Kidney (tissue), 14 donors: ENCODE measurements around the gene LRRC55. TPM values are rescaled to one million over a fixed set of nuclear protein-coding genes. Genes with fewer than 3 reads are reported as not detected.
A peak's percentile ranks its signal among the peaks of the same experiment; 100 is the strongest.

ENCODE experiments used
- DNase-seq, 5 donors: peaks; one replicate each; pipeline ENCODE4 v3.0.0-alpha.2; 2013 to 2020
- FAIRE-seq: peaks from 2 replicates; lab custom pipeline; 2012; peaks lifted over from hg19 to GRCh38; lab: Jason Lieb, UNC
- H3K27ac ChIP-seq, 2 donors: one replicate each; pipeline ENCODE4 v1.7.0; 2013; ENCODE audit warnings: low read depth in 2 of 2, low read length in 2 of 2, inconsistent platforms in 1 of 2
- H3K27me3 ChIP-seq: one replicate; pipeline ENCODE4 v1.7.1; 2013; ENCODE audit warnings: low read length, inconsistent platforms; ENCODE audit not compliant: control insufficient read depth, insufficient read depth
- H3K36me3 ChIP-seq, 3 donors: one replicate each; pipeline versions ENCODE4 v1.7.0 to v1.7.1; 2013; ENCODE audit warnings: low read length in 3 of 3, control low read depth in 1 of 3, inconsistent platforms in 1 of 3; ENCODE audit not compliant: insufficient read depth in 3 of 3, control insufficient read depth in 2 of 3
- H3K4me1 ChIP-seq, 3 donors: one replicate each; pipeline versions ENCODE4 v1.7.0 to v1.7.1; 2013; ENCODE audit warnings: low read length in 3 of 3, inconsistent platforms in 1 of 3, low read depth in 1 of 3; ENCODE audit not compliant: control insufficient read depth in 2 of 3, insufficient read depth in 2 of 3
- H3K4me3 ChIP-seq, 3 donors: one replicate each; pipeline versions ENCODE4 v1.7.0 to v1.8.1; 2013; ENCODE audit warnings: low read length in 3 of 3, control low read depth in 1 of 3, inconsistent platforms in 1 of 3
- H3K9ac ChIP-seq, 3 donors: one replicate each; pipeline versions ENCODE4 v1.7.0 to v1.7.1; 2013; ENCODE audit warnings: low read length in 3 of 3, control low read depth in 1 of 3, inconsistent platforms in 1 of 3
- H3K9me3 ChIP-seq, 3 donors: one replicate each; pipeline versions ENCODE4 v1.7.0 to v1.7.1; 2013; ENCODE audit warnings: low read length in 3 of 3, control low read depth in 1 of 3, inconsistent platforms in 1 of 3; ENCODE audit not compliant: control insufficient read depth in 2 of 3, insufficient read depth in 1 of 3
- intact Hi-C: fragments of 100-400 bp; cut with DNase I; formaldehyde crosslinking; loops from one replicate; pipeline ENCODE4 v1.11.1; 2022
- polyA plus RNA-seq: library from polyadenylated mRNA; stranded (reverse); fragments of 350-450 nt; fragmentation: Illumina TruSeq; extraction: RNeasy Lipid Tissue Mini Kit (QIAGEN cat#74804); gene quantifications from one replicate; pipeline ENCODE4 v1.2.3, GENCODE V29; 2014; ENCODE audit warnings: low read depth, low replicate concordance; ENCODE audit not compliant: insufficient read depth
- total RNA-seq: library from RNA; stranded (reverse); fragmentation: NEBNext Ultra II Directional; extraction: Animal tissue kit (Norgen Biotek cat#: 25700); gene quantifications from one replicate; pipeline ENCODE4 v1.2.1, GENCODE V29; 2021
- TF ChIP-seq, protein P1 (sequence below): IDR thresholded peaks from 3 replicates; pipeline ENCODE4 v1.5.1; 2012; ENCODE audit warnings: mild to moderate bottlenecking, moderate library complexity, borderline replicate concordance; ENCODE audit not compliant: insufficient read depth; ENCODE audit errors: extremely low read depth
- donor health status: control.
- donor health status: control.
- donor health status: control.
- donor health status: control.
- donor health status: control.
- donor health status: DM: yes; HTN: yes; CAD: no.
- donor health status: Normal renal cell carcinoma (clear cell type).

Gene LRRC55
- total and polyA plus RNA-seq, 2 donors from 2014 or later: 0.09 TPM; not detected in 1

DNA sequence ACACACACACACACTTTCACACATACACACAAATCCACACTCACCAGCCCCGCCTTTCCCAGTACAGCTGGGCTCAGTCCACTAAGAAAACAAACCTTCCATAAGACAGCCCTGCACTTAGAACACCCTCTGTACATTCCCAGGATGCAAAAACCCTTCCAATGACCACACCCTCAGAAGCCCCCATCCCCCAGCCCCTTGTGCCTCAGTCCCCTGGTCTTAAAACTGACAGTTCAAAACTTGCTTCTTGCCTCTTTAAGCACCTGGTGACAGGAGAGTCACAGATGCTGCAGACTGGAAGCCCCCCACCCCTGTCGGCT lies 32.3 kb downstream of the LRRC55 start:
- TF ChIP-seq, protein P1, sequence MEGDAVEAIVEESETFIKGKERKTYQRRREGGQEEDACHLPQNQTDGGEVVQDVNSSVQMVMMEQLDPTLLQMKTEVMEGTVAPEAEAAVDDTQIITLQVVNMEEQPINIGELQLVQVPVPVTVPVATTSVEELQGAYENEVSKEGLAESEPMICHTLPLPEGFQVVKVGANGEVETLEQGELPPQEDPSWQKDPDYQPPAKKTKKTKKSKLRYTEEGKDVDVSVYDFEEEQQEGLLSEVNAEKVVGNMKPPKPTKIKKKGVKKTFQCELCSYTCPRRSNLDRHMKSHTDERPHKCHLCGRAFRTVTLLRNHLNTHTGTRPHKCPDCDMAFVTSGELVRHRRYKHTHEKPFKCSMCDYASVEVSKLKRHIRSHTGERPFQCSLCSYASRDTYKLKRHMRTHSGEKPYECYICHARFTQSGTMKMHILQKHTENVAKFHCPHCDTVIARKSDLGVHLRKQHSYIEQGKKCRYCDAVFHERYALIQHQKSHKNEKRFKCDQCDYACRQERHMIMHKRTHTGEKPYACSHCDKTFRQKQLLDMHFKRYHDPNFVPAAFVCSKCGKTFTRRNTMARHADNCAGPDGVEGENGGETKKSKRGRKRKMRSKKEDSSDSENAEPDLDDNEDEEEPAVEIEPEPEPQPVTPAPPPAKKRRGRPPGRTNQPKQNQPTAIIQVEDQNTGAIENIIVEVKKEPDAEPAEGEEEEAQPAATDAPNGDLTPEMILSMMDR: no peak
- no peaks in the 10 kb centered on the region for H3K9me3 ChIP-seq
- peak in 4 of 5 donors; percentile 37 to 59 (median 56) for DNase-seq
- intact Hi-C loops: no loop called here
- no peaks in the 10 kb centered on the region for H3K27me3 ChIP-seq
- no peak overlapping the region for H3K9ac ChIP-seq
- peak overlapping the region in 1 of 3 donors; percentile 16 for H3K4me3 ChIP-seq
- FAIRE-seq: no peak
- H3K36me3 ChIP-seq: no peaks in the 10 kb centered on the region
- H3K27ac ChIP-seq: no peak overlapping the region
- peaks cover 0 to 7% (median 4%) of the 10 kb centered on the region in 3 donors for H3K4me1 ChIP-seq

DNA sequence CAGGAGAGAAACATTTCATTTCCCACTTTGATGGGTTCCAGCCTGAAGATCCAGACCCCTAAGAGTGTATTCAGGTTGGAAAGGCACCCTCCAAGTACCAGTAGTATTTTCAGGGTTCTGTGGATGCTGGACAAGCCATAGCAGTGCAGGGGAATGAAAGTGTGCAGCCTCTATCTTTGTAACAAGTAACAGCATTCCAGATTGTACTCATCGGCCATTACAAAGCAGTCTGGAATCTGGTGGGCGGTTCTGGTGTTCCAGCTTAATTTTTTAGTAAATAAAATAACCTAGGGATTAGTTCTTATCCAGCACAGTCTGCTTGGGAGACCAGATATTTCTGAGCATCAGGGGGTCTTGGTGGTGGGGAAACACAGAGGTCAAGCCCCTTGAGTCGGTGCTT lies 32.7 kb downstream of the LRRC55 start:
- H3K36me3 ChIP-seq: no peaks in the 10 kb centered on the region
- peak in 1 of 5 donors; percentile 69 for DNase-seq
- H3K27ac ChIP-seq: no peak overlapping the region
- peaks cover 0 to 7% (median 4%) of the 10 kb centered on the region in 3 donors for H3K4me1 ChIP-seq
- no peaks in the 10 kb centered on the region for H3K9me3 ChIP-seq
- H3K9ac ChIP-seq: no peak overlapping the region
- intact Hi-C loops: no loop called here
- FAIRE-seq: no peak
- no peak overlapping the region for H3K4me3 ChIP-seq
- no peaks in the 10 kb centered on the region for H3K27me3 ChIP-seq
- TF ChIP-seq, protein P1: no peak

DNA sequence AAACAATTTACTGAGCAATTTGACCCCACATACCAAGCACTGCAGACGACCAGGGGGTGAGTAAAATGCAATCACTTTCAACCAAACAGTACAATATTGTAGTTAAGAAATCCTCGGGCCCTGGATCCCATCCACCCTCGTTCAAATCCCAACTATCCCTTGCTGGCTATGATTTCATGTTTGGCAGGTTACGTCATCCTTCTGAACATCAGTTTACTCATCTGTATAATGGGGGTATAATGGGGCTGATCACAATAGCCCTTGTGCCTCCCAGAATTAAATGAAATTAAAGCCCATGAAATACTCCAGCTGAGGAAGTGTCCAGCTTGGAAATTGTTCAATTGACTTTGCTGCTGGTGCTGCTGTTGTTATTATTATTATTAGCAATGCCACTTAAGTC lies 34.7 kb downstream of the LRRC55 start:
- Histone ChIP-seq H3K9ac (no peak overlapping the region), H3K27ac (no peak overlapping the region), H3K27me3 (no peaks in the 10 kb centered on the region), H3K4me3 (no peak overlapping the region), H3K36me3 (no peaks in the 10 kb centered on the region), H3K4me1 (peaks cover 0 to 7% (median 4%) of the 10 kb centered on the region in 3 donors), H3K9me3 (no peaks in the 10 kb centered on the region)
- TF ChIP-seq, protein P1: no peak
- no peak for DNase-seq
- FAIRE-seq: no peak
- intact Hi-C loops: no loop called here

DNA sequence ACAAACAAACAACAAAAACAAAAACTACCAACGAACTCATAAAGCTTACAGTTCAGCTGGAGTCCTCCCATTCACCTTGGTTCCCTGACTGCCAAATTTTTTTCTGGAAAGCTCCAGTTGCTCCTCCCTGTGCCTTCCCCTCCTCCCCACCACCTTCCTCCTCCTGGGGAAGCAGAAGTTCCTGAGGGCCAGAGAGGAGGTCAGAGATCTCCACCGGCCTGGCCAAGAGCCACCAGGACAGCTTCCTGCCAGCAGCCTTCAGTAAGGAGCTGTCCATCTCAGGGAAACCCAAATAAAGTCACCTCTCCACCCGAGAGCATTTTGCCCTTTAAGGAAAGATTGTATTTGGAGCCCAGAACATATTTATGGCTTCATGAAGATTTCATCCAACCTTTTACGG lies 35.3 kb downstream of the LRRC55 start:
- DNase-seq (no peak), FAIRE-seq (no peak)
- Histone ChIP-seq H3K9me3 (no peaks in the 10 kb centered on the region), H3K27me3 (no peaks in the 10 kb centered on the region), H3K36me3 (no peaks in the 10 kb centered on the region), H3K9ac (no peak overlapping the region), H3K4me1 (peaks cover 0 to 7% (median 4%) of the 10 kb centered on the region in 3 donors), H3K4me3 (no peak overlapping the region), H3K27ac (no peak overlapping the region)
- TF ChIP-seq, protein P1: no peak
- intact Hi-C loops: no loop called here
